GM18873 (cell line): Measurements from ENCODE around the gene MGAT3.

Source experiments
- ATAC-seq: cut with Tn5 transposase; IDR thresholded peaks from one replicate; pipeline ENCODE4 v1.9.1; 2021; ENCODE audit warnings: mild to moderate bottlenecking, moderate library complexity, moderate number of reproducible peaks; ENCODE audit not compliant: unreplicated experiment, low FRiP score

Gene MGAT3

DNA sequence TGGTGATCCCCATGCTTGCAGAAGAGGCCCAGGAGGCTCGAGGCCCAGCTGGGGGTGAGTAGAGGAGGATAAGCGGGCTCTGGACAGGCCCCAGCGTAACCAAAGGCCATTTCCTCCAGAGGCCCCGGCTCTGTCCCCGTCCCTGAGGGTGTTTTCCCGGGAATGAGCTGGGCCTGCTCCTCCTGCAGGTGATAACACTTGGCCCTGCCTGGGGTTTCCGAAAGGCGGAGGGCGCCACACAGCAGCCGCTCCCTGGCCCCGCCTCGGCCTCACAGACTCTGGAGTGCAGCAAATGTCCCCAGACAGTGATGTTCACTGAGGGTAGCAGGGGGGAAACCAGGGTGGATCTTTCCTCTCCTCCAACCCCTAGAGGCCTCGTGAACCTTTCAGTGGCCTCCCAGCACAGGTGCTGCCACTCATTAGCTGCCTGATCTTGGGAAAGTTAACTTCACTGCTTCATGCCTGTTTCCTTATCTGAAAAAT, 10.5 kb upstream of the MGAT3 start:
- peak; percentile 31 for ATAC-seq

DNA sequence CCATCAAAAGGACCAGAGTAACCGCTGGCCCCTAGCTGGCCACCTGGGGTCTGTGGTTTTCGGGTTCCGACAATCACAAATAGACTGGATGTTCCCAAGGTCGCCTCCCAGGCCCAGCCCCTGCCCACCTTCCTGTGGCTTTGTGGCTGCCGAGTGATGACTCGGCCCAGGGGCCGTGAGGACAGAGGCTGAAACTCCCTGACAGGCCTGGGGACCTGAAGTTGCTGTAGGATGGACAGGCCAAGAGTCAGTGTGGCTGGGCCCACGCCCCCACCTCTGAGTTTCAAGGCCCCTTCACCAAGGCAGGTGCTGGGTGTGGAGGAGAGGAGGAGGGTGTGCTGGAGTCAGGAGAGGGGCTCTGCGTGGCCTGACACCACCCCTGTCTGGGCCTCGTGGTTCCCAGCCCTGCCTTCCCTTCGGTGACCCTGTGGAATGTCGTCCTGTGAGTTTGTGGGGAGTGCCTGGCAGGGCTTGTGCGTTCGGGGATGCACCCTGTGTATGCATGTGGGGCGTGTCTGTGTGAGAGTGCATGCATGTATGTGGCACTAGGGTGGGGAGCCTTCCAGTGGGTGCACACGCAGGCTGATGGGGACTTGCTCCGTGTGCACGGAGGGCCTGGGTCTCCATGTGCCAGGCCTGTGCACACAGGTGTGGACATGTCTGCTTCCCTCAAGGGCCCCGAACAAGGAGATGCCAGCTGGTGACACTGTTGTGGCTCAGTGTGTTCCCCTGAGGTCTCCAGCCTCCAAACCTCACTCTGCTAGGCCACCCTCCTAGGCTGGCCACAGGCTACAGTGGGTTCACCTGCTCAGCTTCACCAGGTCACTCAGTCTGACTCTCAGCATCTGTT, 8.4 kb upstream of the MGAT3 start:
- ATAC-seq = no peak

DNA sequence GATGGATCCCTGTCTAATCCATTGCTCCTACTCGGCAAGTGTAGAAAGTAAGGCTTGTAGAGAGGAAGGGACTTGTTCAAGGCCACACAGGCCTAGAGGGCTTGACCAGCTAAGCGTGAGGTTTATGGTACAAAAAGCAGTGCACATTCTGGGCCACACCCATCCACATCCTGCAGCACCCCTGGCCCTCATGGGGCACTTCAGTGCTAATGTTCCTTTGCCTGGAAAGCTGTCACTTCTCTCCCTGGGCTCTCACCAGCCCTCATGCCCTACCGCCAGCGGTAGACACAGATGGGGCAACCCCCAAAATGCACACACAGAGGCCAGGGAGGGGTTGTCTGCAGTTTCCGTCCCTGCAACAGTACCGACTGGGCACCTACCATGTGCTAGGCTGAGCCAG, 7.1 kb upstream of the MGAT3 start:
- ATAC-seq = no peak

DNA sequence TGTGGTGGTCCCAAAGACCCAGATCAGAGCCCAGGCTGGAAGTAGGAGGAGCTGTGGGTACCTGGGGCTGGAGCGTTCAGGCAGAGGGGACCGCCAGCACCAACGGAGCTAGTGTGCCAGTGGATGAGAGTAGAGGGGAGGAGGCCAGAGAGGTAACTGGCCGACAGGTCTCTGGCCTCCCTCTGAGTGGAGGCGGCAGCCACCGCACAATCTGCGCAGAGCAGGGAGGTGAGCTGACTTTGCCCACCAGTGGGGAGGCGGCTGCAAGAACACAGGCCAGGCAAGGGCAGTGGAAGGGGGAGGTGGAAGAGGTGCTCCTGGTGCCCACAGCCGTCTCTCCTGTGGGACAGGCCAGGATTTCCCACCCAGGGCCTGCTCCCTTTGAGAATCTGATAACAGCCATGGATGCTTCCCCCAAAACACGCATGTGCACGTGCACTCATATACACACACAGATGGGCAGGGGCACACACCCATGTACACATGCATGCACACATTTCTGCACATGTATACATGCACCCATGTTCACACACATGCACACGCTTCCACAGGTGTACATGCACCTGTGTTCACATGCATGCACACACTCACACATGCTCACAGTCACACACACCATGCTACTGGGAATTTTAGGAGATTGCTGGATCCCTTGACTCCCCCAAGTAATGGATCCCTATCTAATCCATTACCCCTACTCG, 6.4 kb upstream of the MGAT3 start:
- ATAC-seq = no peak

DNA sequence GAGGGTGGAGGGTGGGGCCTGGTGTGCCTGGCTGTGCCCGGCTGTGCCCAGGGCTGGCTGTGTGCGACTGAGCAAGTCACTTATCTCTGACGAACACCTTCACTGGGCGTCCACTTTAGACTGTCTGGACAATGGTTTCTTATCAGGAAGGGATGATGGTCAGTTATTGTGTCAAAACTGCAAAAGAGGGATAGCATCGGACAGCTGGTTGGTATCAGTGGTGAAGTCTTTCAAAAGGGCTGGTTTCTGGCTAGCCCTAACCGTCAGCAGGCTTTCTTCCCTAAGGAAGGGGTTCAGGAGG, 4.1 kb upstream of the MGAT3 start:
- no peak for ATAC-seq

DNA sequence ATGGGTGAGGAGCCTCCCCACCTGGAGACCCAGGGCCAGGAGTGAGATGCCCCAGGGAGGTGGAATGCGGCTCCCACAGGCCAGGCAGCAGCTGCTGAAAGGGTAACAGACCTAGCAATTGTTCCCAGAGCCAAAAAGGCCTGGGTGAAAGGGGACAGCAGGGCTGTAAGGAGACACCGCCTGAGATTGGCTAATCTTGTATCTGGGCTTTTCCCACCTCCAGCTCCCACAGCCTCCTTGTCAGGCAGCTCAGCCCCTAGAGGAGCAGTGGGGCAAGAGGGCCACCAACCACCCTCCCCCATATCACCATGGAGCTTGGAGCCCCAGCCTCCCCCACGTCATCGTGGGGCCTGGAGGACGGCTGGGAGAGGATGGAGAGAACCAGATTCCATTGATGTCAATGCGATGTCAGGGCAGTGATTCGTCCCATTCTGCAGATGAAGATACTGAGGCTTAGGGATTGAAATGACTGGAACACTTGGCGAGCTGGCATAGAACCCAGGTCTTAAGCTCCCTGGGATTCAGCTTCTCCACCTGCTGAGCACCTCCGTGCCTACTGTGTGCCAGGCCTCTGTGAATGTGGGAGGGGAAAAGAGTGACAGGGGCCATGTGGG, 2.9 kb upstream of the MGAT3 start:
- ATAC-seq = no peak

DNA sequence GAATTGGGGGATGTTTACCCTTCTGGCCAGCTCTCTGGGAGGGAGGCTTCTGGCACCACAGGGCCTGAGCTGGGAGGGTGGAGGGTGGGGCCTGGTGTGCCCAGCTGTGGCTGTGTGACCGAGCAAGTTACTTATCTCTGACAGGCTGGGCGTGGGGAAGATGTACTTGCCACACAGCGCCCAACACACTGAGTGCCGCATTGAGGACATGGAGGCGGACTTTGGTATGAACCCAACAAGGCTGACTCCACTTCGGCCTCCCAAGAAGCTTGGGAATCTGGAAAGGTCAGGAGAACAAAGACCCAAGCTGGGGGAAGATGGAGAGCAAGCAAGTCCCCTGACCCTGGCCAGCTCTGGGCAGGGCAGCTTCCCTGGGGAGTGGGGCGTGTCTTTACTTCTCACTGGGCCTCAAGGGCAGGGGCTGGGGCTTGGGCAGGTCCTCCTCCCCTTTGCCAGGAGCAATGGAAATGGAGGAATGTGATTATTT, 2.4 kb upstream of the MGAT3 start:
- ATAC-seq = no peak

DNA sequence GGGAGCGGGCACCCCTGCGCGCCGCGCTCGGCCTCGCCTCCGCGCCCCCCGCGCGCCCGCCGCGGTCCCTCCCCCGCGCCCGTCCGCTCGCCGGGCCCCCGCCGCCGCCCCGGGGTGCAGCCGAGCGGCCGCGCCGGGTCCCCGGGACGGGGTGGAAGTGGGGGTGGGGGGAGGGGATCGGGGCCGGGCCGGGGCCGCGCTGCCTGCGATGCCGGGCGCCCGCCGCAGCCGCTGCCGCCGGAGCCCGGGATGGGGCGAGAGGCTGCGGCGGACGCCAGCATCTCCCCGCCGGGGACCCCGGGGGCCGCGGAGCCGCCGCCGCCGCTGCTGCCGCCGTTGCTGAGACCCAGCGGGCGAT, 365 bp downstream of the MGAT3 start:
- ATAC-seq = no peak

DNA sequence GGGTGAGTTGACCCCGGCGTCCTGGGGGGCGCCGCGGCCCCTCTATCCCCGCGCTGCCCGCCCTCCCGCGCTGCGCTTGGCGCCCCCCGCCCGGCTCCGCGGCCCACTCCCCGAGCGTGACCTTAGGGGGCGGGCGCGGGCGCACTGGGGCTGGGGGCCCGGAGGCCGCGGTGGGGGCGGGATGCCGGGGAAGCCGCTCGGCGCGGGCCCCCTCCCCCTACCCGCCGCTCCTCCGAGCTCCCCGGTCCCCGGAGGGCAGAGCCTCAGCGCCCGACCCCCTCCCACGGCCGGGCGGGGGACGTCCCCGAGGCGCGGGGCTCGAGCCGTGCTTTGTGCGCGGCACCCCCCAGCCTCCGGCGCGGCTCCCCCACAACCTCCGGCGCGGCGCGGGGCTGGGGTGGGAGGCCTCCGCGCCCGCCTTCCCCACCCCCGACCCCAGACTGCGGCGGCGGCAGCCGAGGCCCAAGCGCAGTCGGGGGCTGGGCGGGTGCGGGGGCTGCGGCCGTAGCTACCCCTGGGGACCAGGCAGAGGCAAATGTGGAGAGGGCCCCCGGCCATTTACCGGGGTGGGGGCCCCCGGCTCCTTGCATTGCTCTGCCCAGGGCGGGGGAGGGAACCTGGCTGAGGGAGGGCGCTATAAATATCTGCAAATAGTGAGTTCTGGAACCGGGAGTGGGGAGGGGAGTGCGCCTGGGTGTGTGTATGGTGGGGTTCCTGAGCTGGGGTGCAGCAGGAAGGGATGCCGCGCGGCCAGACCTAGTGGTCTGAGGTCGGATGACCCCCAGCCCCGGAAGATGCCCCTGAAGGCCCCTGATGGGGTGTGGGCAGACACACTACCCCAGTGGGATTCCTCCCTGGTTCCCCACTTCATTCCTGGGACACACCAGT, 988 bp downstream of the MGAT3 start:
- ATAC-seq = no peak

DNA sequence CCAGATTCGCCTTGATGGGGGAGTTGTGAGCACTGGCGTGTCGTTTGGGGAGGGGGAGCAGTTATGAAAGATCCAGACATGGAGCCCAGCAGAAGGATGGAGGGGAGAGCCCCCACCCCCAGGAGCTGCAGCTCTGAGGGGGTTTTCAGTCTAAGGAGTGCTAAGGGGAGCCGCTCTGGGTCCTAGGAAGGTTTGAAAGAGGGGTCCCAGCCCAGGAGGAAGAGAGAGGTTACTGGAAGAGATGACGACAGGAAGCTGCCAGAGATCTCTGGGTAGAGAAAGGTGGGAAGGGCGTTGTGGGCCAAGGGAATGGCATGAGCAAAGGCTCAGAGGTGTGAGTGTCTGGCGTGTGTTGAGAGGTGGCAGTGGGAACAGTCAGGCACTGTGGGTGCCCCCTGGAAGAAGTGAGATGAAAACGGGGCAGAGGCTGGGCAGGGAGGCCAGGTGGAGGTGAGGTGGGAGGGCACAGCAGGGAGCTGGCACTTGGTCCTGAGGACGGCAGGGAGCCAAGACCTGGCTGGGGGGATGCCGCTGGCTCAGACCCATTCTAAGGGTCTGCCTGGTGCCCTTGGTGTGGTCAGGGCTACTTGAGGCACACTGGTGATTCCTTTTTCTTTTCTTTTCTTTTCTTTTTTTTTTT, 1.8 kb downstream of the MGAT3 start:
- no peak for ATAC-seq

DNA sequence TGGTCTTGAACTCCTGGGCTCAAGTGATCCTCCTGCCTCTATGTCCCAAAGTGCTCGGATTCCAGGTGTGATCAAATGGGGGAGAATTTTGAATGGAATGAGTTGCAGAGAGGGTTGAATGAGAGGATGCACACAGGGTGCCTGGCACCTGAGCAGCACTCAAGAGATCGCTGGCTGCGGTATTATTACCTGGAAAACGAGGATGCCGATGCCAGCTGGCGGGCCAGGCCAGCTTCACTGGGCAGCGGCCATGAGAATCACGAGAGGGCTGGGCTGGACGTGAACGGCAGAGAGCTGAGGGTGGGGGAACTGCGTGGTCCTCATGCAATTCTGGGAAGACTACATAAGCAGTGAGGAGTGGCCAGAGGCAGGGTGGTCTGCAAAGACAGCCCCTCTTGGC, 2.9 kb downstream of the MGAT3 start:
- ATAC-seq = no peak

DNA sequence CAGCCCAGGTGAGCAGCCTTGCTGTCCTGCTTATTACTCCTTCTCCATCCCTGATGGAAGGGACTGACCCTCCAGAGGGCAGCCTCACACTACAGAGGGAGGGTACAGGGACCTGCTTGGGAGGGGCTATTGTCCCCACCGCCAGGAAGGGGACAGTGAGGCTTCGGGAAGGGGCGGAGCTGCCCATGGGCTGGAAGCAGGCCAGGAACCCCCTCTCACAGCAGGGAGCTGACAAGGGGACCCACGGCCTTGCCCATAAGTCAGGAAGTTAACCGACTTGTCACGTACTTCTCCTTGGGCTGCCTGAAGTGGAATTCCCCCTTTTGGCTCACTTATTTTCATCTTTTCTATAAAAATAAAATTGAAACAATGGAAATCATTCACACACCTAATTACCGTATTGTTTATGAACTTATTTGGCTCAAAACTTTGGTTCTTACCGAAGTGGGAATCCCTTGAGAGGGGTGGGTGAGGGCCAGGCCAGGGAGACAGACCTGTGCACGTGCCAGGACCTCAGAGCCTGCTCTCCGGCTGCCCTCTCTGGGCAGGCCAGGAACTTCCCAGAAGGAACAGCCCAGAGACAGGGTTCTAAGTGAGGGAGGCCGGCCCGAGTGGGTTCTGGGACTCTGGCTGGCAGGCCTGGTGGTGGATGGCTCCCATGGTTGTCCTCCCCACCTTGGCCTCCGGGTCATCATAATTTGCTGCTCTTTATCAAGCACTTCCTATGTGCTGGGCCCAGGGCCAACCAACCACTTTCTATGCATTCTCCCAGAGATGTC, 5.8 kb downstream of the MGAT3 start:
- no peak for ATAC-seq

DNA sequence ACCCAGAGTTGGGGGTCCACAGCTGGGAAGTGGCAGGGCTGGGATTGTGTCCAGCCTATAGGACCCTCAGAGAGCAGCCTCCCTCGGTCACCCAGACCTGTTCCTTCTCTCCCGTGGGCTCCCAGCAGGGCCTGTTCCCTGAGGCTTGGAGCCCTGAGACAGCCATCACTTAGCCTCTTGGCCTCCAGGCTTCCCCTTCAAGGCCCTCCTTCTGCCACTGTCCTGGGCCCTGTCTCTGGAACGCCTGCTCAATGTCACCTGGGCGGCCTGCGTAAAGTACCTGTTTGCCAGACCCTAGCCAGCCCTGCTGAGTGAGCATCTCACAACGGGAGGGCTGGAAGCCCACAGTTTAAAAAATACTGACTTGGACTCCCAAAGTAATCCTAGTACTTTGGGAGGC, 6.5 kb downstream of the MGAT3 start:
- no peak for ATAC-seq

DNA sequence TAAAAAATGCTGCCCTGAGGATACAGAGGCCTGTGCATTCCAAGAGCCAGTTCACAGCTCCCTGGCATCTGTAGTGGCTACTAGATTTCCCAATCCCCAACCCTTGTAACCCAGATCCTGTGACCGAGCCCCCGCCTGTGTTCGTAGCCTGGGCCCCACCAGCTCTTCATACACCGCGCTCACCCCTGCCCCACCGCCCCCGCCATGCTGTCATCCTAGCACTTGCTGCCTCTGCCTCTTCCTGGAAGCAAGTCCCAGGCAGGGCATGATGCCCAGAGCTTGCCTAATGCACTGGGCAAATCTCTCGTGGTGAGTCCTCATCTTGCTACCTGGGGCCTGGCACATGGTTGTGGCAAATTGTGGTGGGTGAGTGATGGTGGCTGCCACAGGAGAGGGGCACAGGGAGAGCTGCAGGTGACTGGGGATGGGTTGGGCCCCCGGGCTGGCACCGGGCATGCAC, 7.1 kb downstream of the MGAT3 start:
- no peak for ATAC-seq

DNA sequence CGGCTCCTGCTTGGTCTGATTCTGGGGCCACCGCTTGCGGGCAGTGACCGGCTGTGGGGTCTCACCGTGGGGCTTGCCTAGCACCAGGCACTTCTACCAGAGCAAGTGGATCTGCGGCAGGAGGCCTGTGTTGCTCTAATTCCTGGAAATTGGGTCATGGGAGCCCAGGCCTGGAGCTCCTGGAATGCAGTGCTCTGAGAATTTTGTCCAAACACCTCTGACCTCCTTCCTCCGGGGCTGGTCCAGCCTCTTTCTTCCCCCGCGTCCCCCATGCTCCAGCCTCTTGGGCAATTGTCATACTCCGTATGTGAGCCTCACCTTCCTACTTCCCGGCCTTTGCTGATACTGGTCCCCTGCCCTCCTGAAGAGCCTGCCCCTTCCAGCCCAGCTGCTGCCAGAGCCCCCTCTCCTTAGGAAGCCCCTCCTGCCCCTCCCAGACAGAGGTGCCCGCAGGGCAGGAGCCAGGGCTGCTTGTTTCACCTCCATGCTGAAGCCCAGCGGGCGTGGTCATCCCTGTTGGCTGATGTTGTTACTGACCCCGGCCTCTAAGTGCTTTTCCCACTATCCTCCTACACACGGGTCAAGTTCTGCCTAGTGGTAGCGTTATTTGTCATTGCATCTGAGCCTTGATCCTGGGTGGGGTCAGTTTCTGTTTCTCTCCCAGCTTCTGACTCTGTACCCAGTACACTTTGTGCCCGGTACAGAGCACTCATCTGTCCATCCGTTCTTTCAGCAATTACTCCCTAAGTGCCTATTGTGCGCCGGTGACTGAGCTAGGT, 9.6 kb downstream of the MGAT3 start:
- ATAC-seq = no peak

DNA sequence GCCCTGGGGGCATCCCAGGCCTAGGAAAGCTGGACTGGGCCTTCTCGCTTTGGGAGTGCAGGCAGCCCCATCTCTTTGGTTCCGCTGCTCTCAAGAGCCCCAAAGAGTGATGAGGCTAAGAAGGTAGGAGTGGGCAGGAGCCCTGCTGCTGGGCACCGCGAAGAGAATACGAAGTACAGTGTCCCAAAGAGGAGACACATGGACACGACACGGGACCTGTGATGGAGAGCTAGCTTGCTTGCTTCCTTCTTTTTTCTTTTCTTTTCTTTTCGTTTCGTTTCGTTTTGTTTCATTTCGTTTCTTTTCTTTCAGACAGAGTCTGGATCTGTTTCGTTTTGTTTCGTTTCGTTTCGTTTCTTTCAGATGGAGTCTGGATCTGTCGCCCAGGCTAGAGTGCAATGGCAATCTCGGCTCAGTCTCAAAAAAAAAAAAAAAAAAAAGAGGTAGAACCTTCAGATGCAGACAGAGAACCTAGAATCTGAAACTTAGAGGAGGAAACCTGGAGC, 10.6 kb downstream of the MGAT3 start:
- no peak for ATAC-seq

DNA sequence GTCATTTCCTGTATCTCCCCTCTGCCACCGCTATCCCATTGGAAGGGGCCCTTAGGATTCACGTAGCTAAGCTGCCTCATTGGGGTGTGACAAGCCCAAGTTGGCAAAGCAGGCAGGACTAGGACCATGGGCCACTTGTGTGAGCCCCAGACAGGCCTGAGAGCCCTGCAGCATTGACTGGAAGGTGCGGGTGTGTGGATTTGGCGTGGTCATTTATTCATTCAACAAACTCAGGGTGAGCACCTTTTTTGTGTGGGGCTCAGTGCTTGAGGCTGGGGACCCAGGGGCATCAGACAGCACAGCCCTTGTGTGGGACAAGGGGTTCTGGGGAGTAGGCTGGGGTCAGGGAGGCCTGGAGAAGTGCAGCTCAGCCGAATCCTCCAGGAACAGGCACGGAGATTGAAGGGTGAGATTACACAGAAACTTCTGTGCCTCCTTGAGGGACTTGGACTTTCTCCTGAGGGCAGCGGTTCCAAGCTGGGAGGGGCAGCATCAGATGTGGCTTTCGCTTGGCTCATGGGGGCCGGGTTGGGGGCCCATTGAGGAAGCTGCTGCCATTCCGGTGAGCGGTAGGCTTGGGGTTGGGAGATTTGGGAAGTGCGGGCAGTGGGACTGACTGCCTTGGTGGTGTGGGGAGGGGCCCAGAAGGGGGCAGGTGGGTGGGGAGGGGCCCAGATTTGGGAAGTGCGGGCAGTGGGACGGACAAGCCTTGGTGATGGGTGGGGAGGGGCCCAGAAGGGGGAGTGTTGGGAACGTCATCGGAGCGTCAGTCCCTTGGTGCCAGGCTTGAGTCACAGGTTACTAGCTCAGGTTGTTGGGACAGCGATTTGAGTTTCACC, 11.9 kb downstream of the MGAT3 start:
- ATAC-seq = no peak

DNA sequence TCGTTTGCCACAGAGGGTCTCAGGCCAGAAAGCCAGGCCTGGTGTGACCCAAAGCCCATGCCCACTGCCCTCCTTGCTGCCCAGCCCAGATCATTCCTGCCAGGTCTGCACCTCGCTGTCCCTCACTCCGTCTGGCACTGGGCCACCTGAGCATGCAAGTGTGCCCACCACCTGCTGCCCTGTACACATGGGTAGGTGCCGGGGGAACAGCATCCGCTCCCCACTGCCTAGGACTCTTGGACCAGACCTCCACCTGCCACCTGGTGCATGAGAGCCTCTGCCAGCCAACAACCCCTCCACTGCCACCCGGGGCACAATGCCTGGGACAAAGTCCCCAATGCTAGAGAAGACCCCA, 12.5 kb downstream of the MGAT3 start:
- ATAC-seq = no peak
